Smooth muscle cell (in vitro differentiated cells): Measurements from ENCODE around the gene CCDC97. TPM values are rescaled to one million over a fixed set of nuclear protein-coding genes. Genes with fewer than 3 reads are reported as not detected.

Experiments used
- DNase-seq: peaks from one replicate; lab custom pipeline; 2025; ENCODE audit not compliant: unreplicated experiment; lab: John Stamatoyannopoulos, UW
- H2AFZ ChIP-seq: fragments of 200-600 bp; sonication (generic); 2 replicates; pipeline ENCODE4 v1.6.0; 2016; ENCODE audit warnings: antibody characterized with exemption, low read depth, mild to moderate bottlenecking
- H3F3A ChIP-seq: fragments of 200-600 bp; sonication (generic); 2 replicates; pipeline ENCODE4 v1.6.0; 2017; ENCODE audit warnings: antibody characterized with exemption, low read depth
- H3K27ac ChIP-seq: fragments of 200-600 bp; sonication (generic); 2 replicates; pipeline ENCODE4 v1.5.1; 2016; ENCODE audit warnings: low read depth, mild to moderate bottlenecking
- H3K27me3 ChIP-seq: fragments of 200-600 bp; sonication (generic); 2 replicates; pipeline ENCODE4 v1.6.1; 2016; ENCODE audit warnings: low read depth, mild to moderate bottlenecking
- H3K36me3 ChIP-seq: fragments of 200-600 bp; sonication (generic); 2 replicates; pipeline ENCODE4 v1.5.1; 2016; ENCODE audit warnings: low read depth
- H3K4me1 ChIP-seq: fragments of 200-600 bp; sonication (generic); 2 replicates; pipeline ENCODE4 v1.5.1; 2016; ENCODE audit warnings: low read depth
- H3K4me2 ChIP-seq: fragments of 200-600 bp; sonication (generic); 2 replicates; pipeline ENCODE4 v1.6.0; 2016; ENCODE audit warnings: mild to moderate bottlenecking
- H3K4me3 ChIP-seq: fragments of 200-600 bp; sonication (generic); 2 replicates; pipeline ENCODE4 v1.5.1; 2016; ENCODE audit warnings: mild to moderate bottlenecking
- H3K79me2 ChIP-seq: fragments of 200-600 bp; sonication (generic); 2 replicates; pipeline ENCODE4 v1.6.0; 2016; ENCODE audit warnings: low read depth, mild to moderate bottlenecking
- H3K9ac ChIP-seq: fragments of 200-600 bp; sonication (generic); 2 replicates; pipeline ENCODE4 v1.6.0; 2016; ENCODE audit warnings: low read depth
- H3K9me3 ChIP-seq: fragments of 200-600 bp; sonication (generic); replicated peaks from 2 replicates; pipeline ENCODE4 v1.5.1; 2016; ENCODE audit warnings: low read depth
- H4K20me1 ChIP-seq: fragments of 200-600 bp; sonication (generic); 2 replicates; pipeline ENCODE4 v1.6.0; 2016; ENCODE audit warnings: low read depth
- CTCF ChIP-seq: fragments of 200-600 bp; sonication (generic); IDR thresholded peaks from 2 replicates; pipeline ENCODE4 v1.5.1; 2017; ENCODE audit warnings: borderline replicate concordance, mild to moderate bottlenecking, antibody characterized with exemption; ENCODE audit not compliant: insufficient read depth, poor library complexity, severe bottlenecking
- WGBS: methylation state at CpG from one replicate; pipeline ENCODE4 v1.1.7; 2016; ENCODE audit warnings: low lambda C conversion rate; 5-methylcytosine and 5-hydroxymethylcytosine counted together
- polyA plus RNA-seq: library from polyadenylated mRNA; unstranded; fragments of >200 nt; fragmentation: Nextera tagmentation; extraction: Ambion mirVana; gene quantifications from 2 replicates; pipeline ENCODE4 v1.2.1, GENCODE V29; 2016
- total RNA-seq: library from RNA; depleted of rRNA; stranded (reverse); fragments of >200 nt; gene quantifications from 2 replicates; pipeline ENCODE4 v1.2.3, GENCODE V29; 2014

CCDC97 gene
- total and polyA plus RNA-seq, 2 experiments from 2014 or later, result 7.5 to 18.2 TPM

GRCh38 chr19:41364524-41365391 lies 54.8 kb downstream of the CCDC97 start:
- no peak for DNase-seq

GRCh38 chr19:41366089-41366488 lies 56.1 kb downstream of the CCDC97 start:
- no peaks in the 10 kb centered on the region for H3K27me3 ChIP-seq
- peaks cover 5% of the 10 kb centered on the region for H3K4me1 ChIP-seq
- H3K9me3 ChIP-seq, result no peaks in the 10 kb centered on the region
- peak overlapping the region; percentile 84 for H3K27ac ChIP-seq
- H3K4me2 ChIP-seq, result no peak overlapping the region
- H2AFZ ChIP-seq, result no peak overlapping the region
- H3F3A ChIP-seq, result peaks cover 3% of the 10 kb centered on the region
- peaks cover 39% of the 10 kb centered on the region for H3K79me2 ChIP-seq
- H3K4me3 ChIP-seq, result no peak overlapping the region
- H3K36me3 ChIP-seq, result no peaks in the 10 kb centered on the region
- no peak for DNase-seq
- no peaks in the 10 kb centered on the region for H4K20me1 ChIP-seq
- peak; percentile 14 for TF ChIP-seq CTCF
- H3K9ac ChIP-seq, result no peak overlapping the region
- WGBS, result 94% methylated on average over 1 of the region's 1 CpG

More at GRCh38 chr19:41364524-41365391, 54.8 kb downstream of the CCDC97 start:
- peak overlapping the region; percentile 100 for H3K27ac ChIP-seq
- H3K9ac ChIP-seq, result peak overlapping the region; percentile 99
- no peaks in the 10 kb centered on the region for H3K9me3 ChIP-seq
- TF ChIP-seq CTCF, result no peak
- 85% methylated on average over 14 of the region's 14 CpGs for WGBS
- peaks cover 5% of the 10 kb centered on the region for H3K4me1 ChIP-seq
- H3K79me2 ChIP-seq, result peaks cover 35% of the 10 kb centered on the region
- H3K36me3 ChIP-seq, result no peaks in the 10 kb centered on the region
- no peaks in the 10 kb centered on the region for H4K20me1 ChIP-seq
- peak overlapping the region; percentile 78 for H3K4me3 ChIP-seq
- H3F3A ChIP-seq, result peaks cover 3% of the 10 kb centered on the region
- peak overlapping the region; percentile 21 for H2AFZ ChIP-seq
- H3K27me3 ChIP-seq, result no peaks in the 10 kb centered on the region
- H3K4me2 ChIP-seq, result peak overlapping the region; percentile 79

- no peak overlapping the region for H2AFZ ChIP-seq
- no peak overlapping the region for H3K4me3 ChIP-seq
- H3K27me3 ChIP-seq, result no peaks in the 10 kb centered on the region
- H3K27ac ChIP-seq, result peak overlapping the region; percentile 84
- no peaks in the 10 kb centered on the region for H3K36me3 ChIP-seq
- 17% methylated on average over 6 of the region's 6 CpGs for WGBS
- H3K9me3 ChIP-seq, result no peaks in the 10 kb centered on the region
- no peak overlapping the region for H3K9ac ChIP-seq
- peaks cover 52% of the 10 kb centered on the region for H3K79me2 ChIP-seq
- no peak for TF ChIP-seq CTCF
- H4K20me1 ChIP-seq, result no peaks in the 10 kb centered on the region
- peaks cover 5% of the 10 kb centered on the region for H3K4me1 ChIP-seq
- DNase-seq, result no peak
- H3F3A ChIP-seq, result peaks cover 3% of the 10 kb centered on the region
- H3K4me2 ChIP-seq, result peak overlapping the region; percentile 7
These were observed 57.9 kb downstream of the CCDC97 start for GRCh38 chr19:41367848-41368301.
